ENCODE measurements around the gene KRTAP9-2.
"Not testable (repeated sequence)": the region's sequence is repeated elsewhere in the genome, so short reads cannot be mapped to it uniquely, and the experiment has no call there.

KRTAP9-2 gene

DNA sequence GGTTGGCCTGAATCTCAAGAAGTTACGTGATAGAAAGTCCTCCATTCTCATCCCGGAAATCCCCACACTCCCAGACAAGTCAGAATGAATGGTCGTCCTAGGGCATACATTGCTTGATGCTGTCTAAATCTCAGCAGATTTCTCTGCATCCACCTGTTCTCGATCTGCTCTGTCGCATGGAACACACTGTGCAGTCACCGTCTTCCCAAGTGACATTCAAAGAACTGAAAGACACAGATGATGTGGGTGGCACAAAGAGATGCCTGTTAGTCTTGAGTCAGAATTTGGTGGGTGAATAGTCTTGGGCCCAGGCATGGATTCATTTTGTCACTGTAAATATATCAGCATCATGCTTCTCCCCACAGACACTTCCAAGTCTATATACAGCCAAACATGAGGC is 5.3 kb downstream of the KRTAP9-2 start:
- TF ChIP-seq GABPA (IDR thresholded peaks at IDR 0.05; ENCODE audit: low read depth), result no peak
- TF ChIP-seq SPI1 (IDR thresholded peaks at IDR 0.05; ENCODE audit: borderline replicate concordance, low read depth), result no peak
- peaks cover 4% of the 10 kb centered on the region for H3K27me3 ChIP-seq (ENCODE audit: insufficient read depth, poor library complexity, severe bottlenecking)
- no peak overlapping the region for H3K4me3 ChIP-seq (replicated peaks; ENCODE audit: insufficient read depth, low read length)
- no peak for DNase-seq (ENCODE audit: low read depth in 1 of 2, low spot score in 1 of 2)
- H3K27ac ChIP-seq (replicated peaks), result no peak overlapping the region

DNA sequence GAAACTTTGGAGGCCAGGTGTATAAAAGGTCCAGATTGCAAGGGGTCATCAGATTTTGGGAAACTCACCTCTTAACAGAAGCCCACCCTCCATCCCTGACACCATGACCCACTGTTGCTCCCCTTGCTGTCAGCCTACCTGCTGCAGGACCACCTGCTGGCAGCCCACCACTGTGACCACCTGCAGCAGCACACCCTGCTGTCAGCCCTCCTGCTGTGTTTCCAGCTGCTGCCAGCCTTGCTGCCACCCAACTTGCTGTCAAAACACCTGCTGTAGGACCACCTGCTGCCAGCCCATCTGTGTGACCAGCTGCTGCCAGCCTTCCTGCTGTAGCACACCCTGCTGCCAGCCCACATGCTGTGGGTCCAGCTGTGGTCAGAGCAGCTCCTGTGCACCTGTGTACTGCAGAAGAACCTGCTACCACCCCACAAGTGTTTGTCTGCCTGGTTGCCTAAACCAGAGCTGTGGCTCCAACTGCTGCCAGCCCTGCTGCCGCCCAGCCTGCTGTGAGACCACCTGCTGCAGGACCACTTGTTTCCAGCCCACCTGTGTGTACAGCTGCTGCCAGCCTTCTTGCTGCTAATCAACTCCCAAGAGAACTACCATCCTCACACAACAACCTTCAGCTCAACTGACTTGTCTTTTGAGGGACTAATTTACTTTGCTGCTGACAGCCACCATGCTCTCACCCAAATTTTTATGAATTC is 6.1 kb downstream of the KRTAP9-2 start, which contains the start of gene KRTAP9-3:
KRTAP9-3 (plus strand) TSS at position 51 of the 707 bp plus-strand sequence; CDS start at position 104, 53 bp downstream.
- H3K27ac ChIP-seq (replicated peaks); H3K27me3 ChIP-seq (ENCODE audit: insufficient read depth, poor library complexity, severe bottlenecking); H3K4me3 ChIP-seq (replicated peaks; ENCODE audit: insufficient read depth, low read length); DNase-seq (ENCODE audit: low read depth in 1 of 2, low spot score in 1 of 2): not testable (repeated sequence)

DNA sequence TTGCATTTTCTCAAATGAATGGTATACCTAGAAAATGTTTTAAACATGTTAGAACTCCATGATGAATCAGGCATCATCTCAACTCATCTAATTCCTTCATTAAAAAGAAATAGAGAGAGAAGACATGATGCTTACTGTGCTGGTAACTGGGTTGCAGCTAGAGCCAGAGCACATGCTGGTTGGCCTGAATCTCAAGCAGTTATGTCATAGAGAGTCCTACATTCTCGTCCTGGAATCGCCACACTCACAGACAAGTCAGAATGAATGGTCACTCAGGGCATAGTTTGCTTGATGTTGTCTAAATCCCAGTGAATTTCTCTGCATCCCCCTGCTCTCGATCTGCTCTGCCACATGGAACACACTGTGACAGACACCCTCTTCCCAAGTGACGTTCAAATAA is 10.7 kb downstream of the KRTAP9-2 start:
- H3K4me3 ChIP-seq (replicated peaks; ENCODE audit: insufficient read depth, low read length); H3K27ac ChIP-seq (replicated peaks); H3K27me3 ChIP-seq (ENCODE audit: insufficient read depth, poor library complexity, severe bottlenecking); DNase-seq (ENCODE audit: low read depth in 1 of 2, low spot score in 1 of 2): not testable (repeated sequence)

DNA sequence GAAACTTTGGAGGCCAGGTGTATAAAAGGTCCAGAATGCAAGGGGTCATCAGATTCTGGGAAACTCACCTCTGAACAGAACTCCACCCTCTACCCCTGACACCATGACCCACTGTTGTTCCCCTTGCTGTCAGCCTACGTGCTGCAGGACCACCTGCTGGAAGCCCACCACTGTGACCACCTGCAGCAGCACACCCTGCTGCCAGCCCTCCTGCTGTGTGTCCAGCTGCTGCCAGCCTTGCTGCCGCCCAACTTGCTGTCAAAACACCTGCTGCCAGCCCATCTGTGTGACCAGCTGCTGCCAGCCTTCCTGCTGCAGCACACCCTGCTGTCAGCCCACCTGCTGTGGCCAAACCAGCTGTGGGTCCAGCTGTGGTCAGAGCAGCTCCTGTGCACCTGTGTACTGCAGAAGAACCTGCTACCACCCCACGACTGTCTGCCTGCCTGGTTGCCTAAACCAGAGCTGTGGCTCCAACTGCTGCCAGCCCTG is 11.5 kb downstream of the KRTAP9-2 start, which contains the start of gene KRTAP9-8:
KRTAP9-8 (plus strand) TSS at position 51 of the 489 bp plus-strand sequence; CDS start at position 104, 53 bp downstream.
- H3K27me3 ChIP-seq (ENCODE audit: insufficient read depth, poor library complexity, severe bottlenecking); DNase-seq (ENCODE audit: low read depth in 1 of 2, low spot score in 1 of 2); H3K4me3 ChIP-seq (replicated peaks; ENCODE audit: insufficient read depth, low read length); H3K27ac ChIP-seq (replicated peaks): not testable (repeated sequence)

DNA sequence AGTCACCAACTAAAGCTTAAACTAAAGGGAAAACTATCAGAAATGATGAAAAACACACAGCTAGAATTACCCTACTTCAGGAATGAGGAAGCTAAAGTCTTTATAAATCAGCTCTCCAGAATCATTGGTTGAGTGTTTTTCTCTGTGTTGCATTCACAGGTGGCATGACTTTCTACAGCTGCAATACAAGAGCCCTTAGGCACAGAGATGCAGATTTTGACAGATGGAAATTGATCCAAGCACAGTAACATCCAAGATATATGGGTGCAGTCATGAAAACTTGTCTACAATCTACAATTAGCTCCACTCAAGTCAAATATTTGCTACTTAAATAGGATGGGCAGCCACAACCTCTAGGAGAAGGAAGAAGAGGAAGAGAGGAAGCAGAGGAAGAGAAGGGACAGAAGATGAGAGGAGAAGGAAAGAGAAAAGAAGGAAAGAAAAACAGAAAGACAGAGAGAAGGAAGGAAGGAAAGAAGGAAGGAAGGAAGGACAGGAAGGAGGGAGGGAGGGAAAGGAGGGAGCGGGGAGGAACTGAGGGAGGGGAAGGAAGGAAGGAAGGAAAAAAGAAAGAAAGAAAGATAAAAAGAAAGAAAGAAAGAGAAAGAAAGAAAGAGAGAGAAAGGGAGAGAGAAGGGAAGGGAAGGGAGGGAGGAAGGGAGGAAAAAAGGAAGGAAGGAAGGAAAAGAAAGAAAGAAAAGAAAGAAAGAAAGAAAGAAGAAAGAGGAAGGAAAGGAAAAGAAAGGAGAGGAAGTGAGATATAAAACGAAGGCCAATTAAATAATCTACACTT is 20.7 kb downstream of the KRTAP9-2 start:
- DNase-seq (ENCODE audit: low read depth in 1 of 2, low spot score in 1 of 2); H3K27ac ChIP-seq (replicated peaks); H3K4me3 ChIP-seq (replicated peaks; ENCODE audit: insufficient read depth, low read length); H3K27me3 ChIP-seq (ENCODE audit: insufficient read depth, poor library complexity, severe bottlenecking): not testable (repeated sequence)

DNA sequence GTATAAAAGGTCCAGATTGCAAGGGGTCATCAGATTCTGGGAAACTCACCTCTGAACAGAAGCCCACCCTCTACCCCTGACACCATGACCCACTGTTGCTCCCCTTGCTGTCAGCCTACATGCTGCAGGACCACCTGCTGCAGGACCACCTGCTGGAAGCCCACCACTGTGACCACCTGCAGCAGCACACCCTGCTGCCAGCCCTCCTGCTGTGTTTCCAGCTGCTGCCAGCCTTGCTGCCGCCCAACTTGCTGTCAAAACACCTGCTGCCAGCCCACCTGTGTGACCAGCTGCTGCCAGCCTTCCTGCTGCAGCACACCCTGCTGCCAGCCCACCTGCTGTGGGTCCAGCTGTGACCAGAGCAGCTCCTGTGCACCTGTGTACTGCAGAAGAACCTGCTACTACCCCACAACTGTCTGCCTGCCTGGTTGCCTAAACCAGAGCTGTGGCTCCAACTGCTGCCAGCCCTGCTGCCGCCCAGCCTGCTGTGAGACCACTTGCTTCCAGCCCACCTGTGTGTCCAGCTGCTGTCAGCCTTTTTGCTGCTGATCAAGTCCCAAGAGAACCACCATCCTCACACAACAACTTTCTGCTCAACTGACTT is 23.3 kb downstream of the KRTAP9-2 start, which contains the start of gene KRTAP9-4:
KRTAP9-4 (plus strand) TSS at position 51 of the 604 bp plus-strand sequence; CDS start at position 85, 34 bp downstream.
- DNase-seq (ENCODE audit: low read depth in 1 of 2, low spot score in 1 of 2); H3K27ac ChIP-seq (replicated peaks); H3K27me3 ChIP-seq (ENCODE audit: insufficient read depth, poor library complexity, severe bottlenecking); H3K4me3 ChIP-seq (replicated peaks; ENCODE audit: insufficient read depth, low read length): not testable (repeated sequence)

DNA sequence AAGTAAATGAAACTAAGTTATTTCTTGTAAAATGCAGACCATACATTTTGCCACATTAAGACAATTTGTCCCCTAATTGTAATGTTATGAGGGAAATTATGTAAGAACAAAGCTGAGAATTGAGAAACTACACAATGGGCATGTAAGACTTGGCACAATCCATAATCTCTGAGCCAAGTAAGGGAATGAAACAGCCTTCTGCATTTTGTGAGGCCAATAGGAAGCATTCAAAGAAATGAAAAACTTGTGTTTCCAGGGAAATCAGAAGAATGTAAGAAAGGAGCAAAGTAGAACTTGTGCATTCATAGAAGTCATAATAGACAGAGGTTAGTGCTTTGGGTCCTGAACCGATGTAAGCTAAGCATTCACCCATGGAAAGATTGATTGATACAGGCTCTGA is 24.8 kb downstream of the KRTAP9-2 start:
- H3K27me3 ChIP-seq (ENCODE audit: insufficient read depth, poor library complexity, severe bottlenecking), result no peaks in the 10 kb centered on the region
- no peak for TF ChIP-seq GABPA (IDR thresholded peaks at IDR 0.05; ENCODE audit: low read depth)
- TF ChIP-seq, protein P1, sequence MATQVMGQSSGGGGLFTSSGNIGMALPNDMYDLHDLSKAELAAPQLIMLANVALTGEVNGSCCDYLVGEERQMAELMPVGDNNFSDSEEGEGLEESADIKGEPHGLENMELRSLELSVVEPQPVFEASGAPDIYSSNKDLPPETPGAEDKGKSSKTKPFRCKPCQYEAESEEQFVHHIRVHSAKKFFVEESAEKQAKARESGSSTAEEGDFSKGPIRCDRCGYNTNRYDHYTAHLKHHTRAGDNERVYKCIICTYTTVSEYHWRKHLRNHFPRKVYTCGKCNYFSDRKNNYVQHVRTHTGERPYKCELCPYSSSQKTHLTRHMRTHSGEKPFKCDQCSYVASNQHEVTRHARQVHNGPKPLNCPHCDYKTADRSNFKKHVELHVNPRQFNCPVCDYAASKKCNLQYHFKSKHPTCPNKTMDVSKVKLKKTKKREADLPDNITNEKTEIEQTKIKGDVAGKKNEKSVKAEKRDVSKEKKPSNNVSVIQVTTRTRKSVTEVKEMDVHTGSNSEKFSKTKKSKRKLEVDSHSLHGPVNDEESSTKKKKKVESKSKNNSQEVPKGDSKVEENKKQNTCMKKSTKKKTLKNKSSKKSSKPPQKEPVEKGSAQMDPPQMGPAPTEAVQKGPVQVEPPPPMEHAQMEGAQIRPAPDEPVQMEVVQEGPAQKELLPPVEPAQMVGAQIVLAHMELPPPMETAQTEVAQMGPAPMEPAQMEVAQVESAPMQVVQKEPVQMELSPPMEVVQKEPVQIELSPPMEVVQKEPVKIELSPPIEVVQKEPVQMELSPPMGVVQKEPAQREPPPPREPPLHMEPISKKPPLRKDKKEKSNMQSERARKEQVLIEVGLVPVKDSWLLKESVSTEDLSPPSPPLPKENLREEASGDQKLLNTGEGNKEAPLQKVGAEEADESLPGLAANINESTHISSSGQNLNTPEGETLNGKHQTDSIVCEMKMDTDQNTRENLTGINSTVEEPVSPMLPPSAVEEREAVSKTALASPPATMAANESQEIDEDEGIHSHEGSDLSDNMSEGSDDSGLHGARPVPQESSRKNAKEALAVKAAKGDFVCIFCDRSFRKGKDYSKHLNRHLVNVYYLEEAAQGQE (IDR thresholded peaks at IDR 0.05; ENCODE audit: insufficient replicate concordance, low read depth), result no peak
- TF ChIP-seq SPI1 (IDR thresholded peaks at IDR 0.05; ENCODE audit: borderline replicate concordance, low read depth), result no peak
- TF ChIP-seq, protein P2, sequence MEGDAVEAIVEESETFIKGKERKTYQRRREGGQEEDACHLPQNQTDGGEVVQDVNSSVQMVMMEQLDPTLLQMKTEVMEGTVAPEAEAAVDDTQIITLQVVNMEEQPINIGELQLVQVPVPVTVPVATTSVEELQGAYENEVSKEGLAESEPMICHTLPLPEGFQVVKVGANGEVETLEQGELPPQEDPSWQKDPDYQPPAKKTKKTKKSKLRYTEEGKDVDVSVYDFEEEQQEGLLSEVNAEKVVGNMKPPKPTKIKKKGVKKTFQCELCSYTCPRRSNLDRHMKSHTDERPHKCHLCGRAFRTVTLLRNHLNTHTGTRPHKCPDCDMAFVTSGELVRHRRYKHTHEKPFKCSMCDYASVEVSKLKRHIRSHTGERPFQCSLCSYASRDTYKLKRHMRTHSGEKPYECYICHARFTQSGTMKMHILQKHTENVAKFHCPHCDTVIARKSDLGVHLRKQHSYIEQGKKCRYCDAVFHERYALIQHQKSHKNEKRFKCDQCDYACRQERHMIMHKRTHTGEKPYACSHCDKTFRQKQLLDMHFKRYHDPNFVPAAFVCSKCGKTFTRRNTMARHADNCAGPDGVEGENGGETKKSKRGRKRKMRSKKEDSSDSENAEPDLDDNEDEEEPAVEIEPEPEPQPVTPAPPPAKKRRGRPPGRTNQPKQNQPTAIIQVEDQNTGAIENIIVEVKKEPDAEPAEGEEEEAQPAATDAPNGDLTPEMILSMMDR (IDR thresholded peaks at IDR 0.05; ENCODE audit: insufficient read depth, low read length), result no peak
- no peak for TF ChIP-seq POLR2AphosphoS5 (IDR thresholded peaks at IDR 0.05; ENCODE audit: low read depth)
- DNase-seq (ENCODE audit: low read depth in 1 of 2, low spot score in 1 of 2), result no peak
- no peak overlapping the region for H3K27ac ChIP-seq (replicated peaks)
- H3K4me3 ChIP-seq (replicated peaks; ENCODE audit: insufficient read depth, low read length), result no peak overlapping the region

All from HL-60 (cell line).